ENCODE results near the gene TSPAN18. TPM values are rescaled to one million over a fixed set of nuclear protein-coding genes. Genes with fewer than 3 reads are reported as not detected.

Gene TSPAN18
- total RNA-seq, 1 experiment from 2014 or later = not detected

- Histone ChIP-seq H3K9me2 (replicated peaks; ENCODE audit: low read length) (no peaks in the 10 kb centered on the region), H3K4me2 (ENCODE audit: low read length) (peak overlapping the region; percentile 45), H2AFZ (ENCODE audit: low read length) (no peak overlapping the region), H3K4me1 (ENCODE audit: insufficient read depth, low read length) (peaks cover 36% of the 10 kb centered on the region), H3K27ac (ENCODE audit: low read length) (peak overlapping the region; percentile 76), H3K9me3 (ENCODE audit: low read length) (no peaks in the 10 kb centered on the region), H3K27me3 (ENCODE audit: low read length) (no peaks in the 10 kb centered on the region), H3K4me3 (ENCODE audit: low read length) (no peak overlapping the region; the same call in 1 of the 2 replicates), H3K9ac (ENCODE audit: low read length) (peak overlapping the region; percentile 10; the same call in 1 of the 2 replicates), H3K36me3 (ENCODE audit: low read depth, low read length) (no peaks in the 10 kb centered on the region), H3F3A (ENCODE audit: low read length, unreplicated experiment) (no peaks in the 10 kb centered on the region), H3K79me2 (ENCODE audit: low read length) (no peaks in the 10 kb centered on the region), H4K20me1 (ENCODE audit: low read length) (no peaks in the 10 kb centered on the region)
- ChIA-PET CTCF (interaction anchor here (0.6 kb wide), 1 partner anchor 72 kb away, joined by 3 read pairs; no protein-coding TSS in a partner anchor), POLR2A (ENCODE audit: unreplicated experiment) (interaction anchor here (0.7 kb wide), 1 partner anchor 125 kb away, joined by 3 read pairs; no protein-coding TSS in a partner anchor)
- DNase-seq (peak; percentile 56), ATAC-seq (peak; percentile 54)
- BruUV-seq (replicated peaks) = no TSS peak
- TF ChIP-seq EZH2 (IDR thresholded peaks at IDR 0.05; ENCODE audit: low read length, unreplicated experiment) = no peak
- TF ChIP-seq CTCF (conservative IDR thresholded peaks at IDR 0.05; ENCODE audit: low read depth, low read length) = no peak
- no peak for TF ChIP-seq EZH2phosphoT487 (IDR thresholded peaks at IDR 0.05; ENCODE audit: borderline replicate concordance, low read length)
- intact Hi-C loops (cut with micrococcal nuclease) = no loop called here
Observed at GRCh38 chr11:44854741-44855492, 128.2 kb downstream of the TSPAN18 start.

DNA sequence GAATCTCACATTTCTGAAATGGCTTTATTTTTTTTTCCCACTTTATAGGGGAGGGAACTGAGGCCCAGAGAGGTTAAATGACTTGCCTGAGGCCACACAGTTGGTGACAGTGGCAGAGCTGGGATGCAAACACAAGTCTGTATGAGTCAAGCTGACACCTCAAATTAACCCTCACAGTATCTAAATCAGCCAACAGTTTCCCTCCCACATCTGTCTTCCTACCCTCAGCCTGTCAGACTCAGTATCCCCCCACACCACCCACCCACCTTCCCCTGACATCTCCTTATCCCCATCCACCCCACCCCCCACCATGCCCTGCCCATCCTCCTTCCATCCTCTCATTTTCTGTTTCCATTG is 128.7 kb downstream of the TSPAN18 start:
- no peaks in the 10 kb centered on the region for H3K27me3 ChIP-seq (ENCODE audit: low read length)

More for the DNA sequence above, 128.7 kb downstream of the TSPAN18 start:
- CTCF ChIA-PET = interaction anchor here (0.6 kb wide), 1 partner anchor 71 kb away, joined by 3 read pairs; no protein-coding TSS in a partner anchor
- POLR2A ChIA-PET (ENCODE audit: unreplicated experiment) = interaction anchor here (0.7 kb wide), 1 partner anchor 124 kb away, joined by 3 read pairs; no protein-coding TSS in a partner anchor
- Histone ChIP-seq H3K9ac (ENCODE audit: low read length) (no peak overlapping the region), H3K27ac (ENCODE audit: low read length) (peak overlapping the region; percentile 76), H3K4me2 (ENCODE audit: low read length) (peak overlapping the region; percentile 45; the same call in 1 of the 2 replicates), H3K36me3 (ENCODE audit: low read depth, low read length) (no peaks in the 10 kb centered on the region), H3K4me1 (ENCODE audit: insufficient read depth, low read length) (peaks cover 36% of the 10 kb centered on the region), H3K4me3 (ENCODE audit: low read length) (no peak overlapping the region), H3K79me2 (ENCODE audit: low read length) (no peaks in the 10 kb centered on the region), H3K9me3 (ENCODE audit: low read length) (no peaks in the 10 kb centered on the region), H3K9me2 (replicated peaks; ENCODE audit: low read length) (no peaks in the 10 kb centered on the region), H2AFZ (ENCODE audit: low read length) (no peak overlapping the region), H4K20me1 (ENCODE audit: low read length) (no peaks in the 10 kb centered on the region), H3F3A (ENCODE audit: low read length, unreplicated experiment) (no peaks in the 10 kb centered on the region)
- BruUV-seq (replicated peaks) = no TSS peak
- TF ChIP-seq CTCF (conservative IDR thresholded peaks at IDR 0.05; ENCODE audit: low read depth, low read length) (no peak), EZH2phosphoT487 (IDR thresholded peaks at IDR 0.05; ENCODE audit: borderline replicate concordance, low read length) (no peak), EZH2 (IDR thresholded peaks at IDR 0.05; ENCODE audit: low read length, unreplicated experiment) (no peak)
- peak; percentile 39 for DNase-seq
- peak; percentile 63 for ATAC-seq
- intact Hi-C loops (cut with micrococcal nuclease) = no loop called here
